ENCODE data around the gene PKDCC. TPM values are rescaled to one million over a fixed set of nuclear protein-coding genes. Genes with fewer than 3 reads are reported as not detected.

The PKDCC gene
- total RNA-seq, 1 experiment from 2014 or later: 14.8 TPM

DNA sequence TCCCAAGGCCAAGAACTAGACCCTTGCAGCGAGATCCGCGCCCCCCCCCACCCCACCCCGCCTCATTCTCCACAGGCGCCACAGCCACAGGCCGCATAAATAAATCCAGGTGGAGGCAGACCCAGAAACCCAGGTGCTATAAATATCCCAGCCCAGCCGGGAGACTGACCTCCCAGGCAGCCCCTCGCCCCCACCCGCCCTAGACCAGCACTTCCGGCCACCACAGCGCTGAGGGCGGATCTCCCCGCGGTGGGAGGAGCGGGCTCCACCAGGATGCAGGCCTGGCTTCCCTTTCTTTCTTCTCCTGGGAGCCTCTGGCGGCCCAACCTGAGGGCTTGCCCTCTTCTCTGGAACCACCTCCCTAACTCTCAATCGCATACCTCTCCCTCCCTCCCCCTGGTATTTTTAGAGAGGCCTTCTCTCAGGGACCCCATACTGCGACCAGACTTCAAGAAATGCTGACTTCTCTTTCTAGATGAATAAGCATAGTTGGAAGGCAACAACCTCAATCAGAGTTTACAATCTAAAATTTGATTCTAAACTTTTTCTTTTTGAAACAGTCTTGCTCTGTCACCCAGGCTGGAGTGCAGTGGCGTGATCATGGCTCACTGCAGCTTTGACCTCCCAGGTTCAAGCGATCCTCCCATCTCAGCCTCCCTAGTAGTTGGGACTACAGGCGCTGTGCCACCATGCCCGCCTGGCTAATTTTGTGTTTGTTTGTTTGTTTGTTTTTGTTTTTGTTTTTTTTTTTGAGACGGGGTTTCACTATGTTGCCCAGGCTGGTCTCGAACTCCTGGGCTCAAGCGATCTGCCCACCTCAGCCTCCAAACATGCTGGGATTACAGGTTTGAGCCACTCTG lies 55.0 kb downstream of the PKDCC start:
- Histone ChIP-seq H3K27ac (ENCODE audit: low read length) (no peak overlapping the region; the same call in 1 of the 2 replicates), H3K27me3 (ENCODE audit: control insufficient read depth, insufficient read depth, low read length) (no peaks in the 10 kb centered on the region), H3K9me3 (ENCODE audit: control insufficient read depth, insufficient read depth, low read depth, low read length) (no peaks in the 10 kb centered on the region), H3K4me1 (ENCODE audit: control insufficient read depth, insufficient read depth, low read length) (peaks cover 30% of the 10 kb centered on the region), H3K4me3 (ENCODE audit: low read depth in 2 of 2, low read length in 2 of 2) (no peak overlapping the region), H3K36me3 (ENCODE audit: control insufficient read depth, insufficient read depth, low read length) (no peaks in the 10 kb centered on the region)
- intact Hi-C loops (cut with micrococcal nuclease; ENCODE audit: unreplicated experiment) (no loop called here), in situ Hi-C loops (cut with HindIII; ENCODE audit: low pct_unique_long_range_greater_than_20kb, low sequenced_read_pairs) (no loop called here)
- no peak for ATAC-seq
- BruUV-seq (replicated peaks): no TSS peak
- ChIA-PET POLR2A (interaction anchor here (0.6 to 0.7 kb wide), 3 partner anchors 30 to 314 kb away, joined by 3 to 13 read pairs (median 3); no protein-coding TSS in a partner anchor), CTCF (interaction anchor here (0.7 kb wide), 1 partner anchor 26 kb away, joined by 3 read pairs; no protein-coding TSS in a partner anchor)
- no peak for DNase-seq (ENCODE audit: low read depth, low spot score)
- TF ChIP-seq POLR2AphosphoS5 (IDR thresholded peaks at IDR 0.05; ENCODE audit: low read depth, low read length) (no peak), SIN3A (IDR thresholded peaks at IDR 0.05; ENCODE audit: borderline replicate concordance, insufficient read depth, low read depth, low read length) (no peak), TCF7L2 (IDR thresholded peaks at IDR 0.05; ENCODE audit: low read depth, low read length) (no peak)
- TF ChIP-seq, protein P1, sequence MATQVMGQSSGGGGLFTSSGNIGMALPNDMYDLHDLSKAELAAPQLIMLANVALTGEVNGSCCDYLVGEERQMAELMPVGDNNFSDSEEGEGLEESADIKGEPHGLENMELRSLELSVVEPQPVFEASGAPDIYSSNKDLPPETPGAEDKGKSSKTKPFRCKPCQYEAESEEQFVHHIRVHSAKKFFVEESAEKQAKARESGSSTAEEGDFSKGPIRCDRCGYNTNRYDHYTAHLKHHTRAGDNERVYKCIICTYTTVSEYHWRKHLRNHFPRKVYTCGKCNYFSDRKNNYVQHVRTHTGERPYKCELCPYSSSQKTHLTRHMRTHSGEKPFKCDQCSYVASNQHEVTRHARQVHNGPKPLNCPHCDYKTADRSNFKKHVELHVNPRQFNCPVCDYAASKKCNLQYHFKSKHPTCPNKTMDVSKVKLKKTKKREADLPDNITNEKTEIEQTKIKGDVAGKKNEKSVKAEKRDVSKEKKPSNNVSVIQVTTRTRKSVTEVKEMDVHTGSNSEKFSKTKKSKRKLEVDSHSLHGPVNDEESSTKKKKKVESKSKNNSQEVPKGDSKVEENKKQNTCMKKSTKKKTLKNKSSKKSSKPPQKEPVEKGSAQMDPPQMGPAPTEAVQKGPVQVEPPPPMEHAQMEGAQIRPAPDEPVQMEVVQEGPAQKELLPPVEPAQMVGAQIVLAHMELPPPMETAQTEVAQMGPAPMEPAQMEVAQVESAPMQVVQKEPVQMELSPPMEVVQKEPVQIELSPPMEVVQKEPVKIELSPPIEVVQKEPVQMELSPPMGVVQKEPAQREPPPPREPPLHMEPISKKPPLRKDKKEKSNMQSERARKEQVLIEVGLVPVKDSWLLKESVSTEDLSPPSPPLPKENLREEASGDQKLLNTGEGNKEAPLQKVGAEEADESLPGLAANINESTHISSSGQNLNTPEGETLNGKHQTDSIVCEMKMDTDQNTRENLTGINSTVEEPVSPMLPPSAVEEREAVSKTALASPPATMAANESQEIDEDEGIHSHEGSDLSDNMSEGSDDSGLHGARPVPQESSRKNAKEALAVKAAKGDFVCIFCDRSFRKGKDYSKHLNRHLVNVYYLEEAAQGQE (IDR thresholded peaks at IDR 0.05; ENCODE audit: insufficient read depth in 1 of 2, low read depth in 2 of 2, low read length in 1 of 2): no peak
- TF ChIP-seq, protein P2, sequence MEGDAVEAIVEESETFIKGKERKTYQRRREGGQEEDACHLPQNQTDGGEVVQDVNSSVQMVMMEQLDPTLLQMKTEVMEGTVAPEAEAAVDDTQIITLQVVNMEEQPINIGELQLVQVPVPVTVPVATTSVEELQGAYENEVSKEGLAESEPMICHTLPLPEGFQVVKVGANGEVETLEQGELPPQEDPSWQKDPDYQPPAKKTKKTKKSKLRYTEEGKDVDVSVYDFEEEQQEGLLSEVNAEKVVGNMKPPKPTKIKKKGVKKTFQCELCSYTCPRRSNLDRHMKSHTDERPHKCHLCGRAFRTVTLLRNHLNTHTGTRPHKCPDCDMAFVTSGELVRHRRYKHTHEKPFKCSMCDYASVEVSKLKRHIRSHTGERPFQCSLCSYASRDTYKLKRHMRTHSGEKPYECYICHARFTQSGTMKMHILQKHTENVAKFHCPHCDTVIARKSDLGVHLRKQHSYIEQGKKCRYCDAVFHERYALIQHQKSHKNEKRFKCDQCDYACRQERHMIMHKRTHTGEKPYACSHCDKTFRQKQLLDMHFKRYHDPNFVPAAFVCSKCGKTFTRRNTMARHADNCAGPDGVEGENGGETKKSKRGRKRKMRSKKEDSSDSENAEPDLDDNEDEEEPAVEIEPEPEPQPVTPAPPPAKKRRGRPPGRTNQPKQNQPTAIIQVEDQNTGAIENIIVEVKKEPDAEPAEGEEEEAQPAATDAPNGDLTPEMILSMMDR (IDR thresholded peaks at IDR 0.05): no peak

DNA sequence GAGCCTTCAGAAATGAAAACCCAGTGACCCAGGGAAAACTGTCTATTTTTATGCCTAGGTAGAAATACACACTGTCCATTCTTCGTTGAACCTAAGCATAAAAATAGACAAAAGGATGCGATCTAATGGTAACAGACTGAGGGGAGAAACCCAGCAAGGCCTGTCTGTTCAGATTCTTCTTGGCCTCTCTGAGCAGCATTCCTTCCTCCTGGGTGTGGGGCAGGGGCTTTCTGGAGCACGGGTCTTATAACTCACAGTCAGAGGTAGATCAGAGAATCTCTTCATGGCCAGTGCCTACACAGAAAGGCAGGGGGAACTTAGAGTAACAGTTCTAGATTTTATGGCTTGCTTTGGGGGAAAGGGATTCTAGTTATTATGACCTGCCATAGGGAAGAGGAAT lies 56.0 kb downstream of the PKDCC start:
- H3K36me3 ChIP-seq (ENCODE audit: control insufficient read depth, insufficient read depth, low read length): no peaks in the 10 kb centered on the region
- ATAC-seq (no peak), DNase-seq (ENCODE audit: low read depth, low spot score) (no peak)
- ChIA-PET POLR2A (interaction anchor here (0.6 to 0.7 kb wide), 3 partner anchors 29 to 313 kb away, joined by 3 to 4 read pairs (median 3); no protein-coding TSS in a partner anchor), CTCF (interaction anchor here (0.5 to 0.7 kb wide), 2 partner anchors 12 to 25 kb away, joined by 3 to 9 read pairs; no protein-coding TSS in a partner anchor)
- no TSS peak for BruUV-seq (replicated peaks)
- TF ChIP-seq TCF7L2 (IDR thresholded peaks at IDR 0.05; ENCODE audit: low read depth, low read length) (no peak), SIN3A (IDR thresholded peaks at IDR 0.05; ENCODE audit: borderline replicate concordance, insufficient read depth, low read depth, low read length) (no peak), POLR2AphosphoS5 (IDR thresholded peaks at IDR 0.05; ENCODE audit: low read depth, low read length) (no peak)
- TF ChIP-seq, protein P1 (IDR thresholded peaks at IDR 0.05; ENCODE audit: insufficient read depth in 1 of 2, low read depth in 2 of 2, low read length in 1 of 2): no peak
- TF ChIP-seq, protein P2 (IDR thresholded peaks at IDR 0.05): no peak
- no peaks in the 10 kb centered on the region for H3K27me3 ChIP-seq (ENCODE audit: control insufficient read depth, insufficient read depth, low read length)
- H3K4me1 ChIP-seq (ENCODE audit: control insufficient read depth, insufficient read depth, low read length): peaks cover 25% of the 10 kb centered on the region
- in situ Hi-C loops (cut with HindIII; ENCODE audit: low pct_unique_long_range_greater_than_20kb, low sequenced_read_pairs): no loop called here
- no peak overlapping the region for H3K4me3 ChIP-seq (ENCODE audit: low read depth in 2 of 2, low read length in 2 of 2)
- intact Hi-C loops (cut with micrococcal nuclease; ENCODE audit: unreplicated experiment): no loop called here
- no peaks in the 10 kb centered on the region for H3K9me3 ChIP-seq (ENCODE audit: control insufficient read depth, insufficient read depth, low read depth, low read length)
- peak overlapping the region; percentile 32 for H3K27ac ChIP-seq (ENCODE audit: low read length)

Data from Panc1 (cell line).